ENCODE measurements around the gene CCDC187. TPM values are rescaled to one million over a fixed set of nuclear protein-coding genes. Genes with fewer than 3 reads are reported as not detected.

Gene CCDC187
- polyA plus RNA-seq, 3 donors, result not detected

DNA sequence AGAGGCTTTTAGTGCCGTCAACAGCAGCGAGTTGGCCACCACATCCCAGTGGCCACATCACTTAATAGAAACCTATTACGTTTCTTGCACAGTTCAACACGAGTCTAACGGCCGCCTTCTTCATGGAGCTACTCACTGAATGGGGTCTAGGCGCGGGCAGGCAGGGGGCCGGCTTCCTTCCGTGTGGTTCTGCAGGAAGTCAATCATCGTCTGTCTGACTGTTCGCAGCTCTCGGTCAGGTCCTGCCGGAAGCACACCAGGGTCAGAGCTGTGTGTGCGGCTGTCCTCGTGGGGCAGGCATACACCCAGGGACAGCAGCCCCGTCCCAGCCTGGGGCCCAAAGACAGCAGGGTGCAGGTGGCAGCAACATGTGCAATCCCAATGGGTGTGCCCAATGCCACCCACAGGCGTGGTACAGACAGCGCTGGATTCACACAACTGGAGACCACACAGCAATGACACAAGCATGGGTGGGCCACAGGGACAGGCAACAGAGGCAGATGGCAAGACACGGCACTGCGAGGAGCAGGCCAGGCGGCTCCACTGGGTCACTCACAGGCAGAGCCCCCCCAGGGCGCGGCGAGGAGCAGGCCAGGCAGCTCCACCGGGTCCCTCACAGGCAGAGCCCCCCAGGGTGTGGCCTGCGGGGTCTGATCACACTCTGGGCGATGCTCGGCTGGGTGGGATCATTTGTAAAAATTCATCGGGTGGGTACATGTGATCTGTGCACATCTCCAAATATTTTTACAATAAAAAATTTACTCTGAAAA, 79.8 kb downstream of the CCDC187 start:
- H3K4me2 ChIP-seq (replicated peaks; ENCODE audit: extremely low read depth, low read length, poor library complexity, severe bottlenecking), result no peak overlapping the region
- 96% methylated on average over 26 of the region's 30 CpGs for WGBS (ENCODE audit: insufficient coverage)
- intact Hi-C loops (cut with micrococcal nuclease), result no loop called here
- DNase-seq, result no peak
- H3K4me3 Mint-ChIP-seq, result no peak overlapping the region
- H2AFZ ChIP-seq (ENCODE audit: insufficient read depth, low read depth, low read length, poor library complexity, severe bottlenecking), result no peak overlapping the region
- peaks cover 11% of the 10 kb centered on the region for H3K4me1 Mint-ChIP-seq
- H4K20me1 ChIP-seq (ENCODE audit: insufficient read depth, low read length), result no peaks in the 10 kb centered on the region
- peaks cover 46 to 55% of the 10 kb centered on the region in 2 donors for H3K36me3 Mint-ChIP-seq
- TF ChIP-seq CTCF (IDR thresholded peaks at IDR 0.05), result no peak
- H3K9me3 Mint-ChIP-seq, result no peaks in the 10 kb centered on the region
- peaks cover 4 to 5% of the 10 kb centered on the region in 2 donors for H3K4me1 ChIP-seq (ENCODE audit: control insufficient read depth in 1 of 2, insufficient read depth in 2 of 2, low read length in 2 of 2)
- peaks cover 0 to 2% (median 0%) of the 10 kb centered on the region in 3 donors for H3K27me3 Mint-ChIP-seq (ENCODE audit: low read depth in 3 of 3)
- peak overlapping the region in 4 of 7 donors; percentile 46 to 65 (median 53) for H3K27ac Mint-ChIP-seq
- no peak overlapping the region for H3K4me3 ChIP-seq (replicated peaks in 1 of 3; ENCODE audit: low read depth in 2 of 3, low read length in 3 of 3)
- H3K36me3 ChIP-seq (replicated peaks in 1 of 2; ENCODE audit: control insufficient read depth in 1 of 2, insufficient read depth in 2 of 2, low read length in 2 of 2), result peaks cover 9 to 37% of the 10 kb centered on the region in 2 donors
- H3K9me3 ChIP-seq (replicated peaks in 1 of 2; ENCODE audit: control insufficient read depth in 1 of 2, insufficient read depth in 1 of 2, low read length in 2 of 2), result no peaks in the 10 kb centered on the region
- H3K27me3 ChIP-seq (ENCODE audit: control insufficient read depth in 2 of 2, insufficient read depth in 2 of 2, low read length in 2 of 2), result no peaks in the 10 kb centered on the region
- H3K27ac ChIP-seq (ENCODE audit: low read depth in 1 of 2, low read length in 2 of 2), result no peak overlapping the region
- H3K9ac ChIP-seq (ENCODE audit: insufficient read depth, low read length, poor library complexity, severe bottlenecking), result no peak overlapping the region
- no peaks in the 10 kb centered on the region for H3K79me2 ChIP-seq (ENCODE audit: insufficient read depth, low read length)

- TF ChIP-seq CTCF (IDR thresholded peaks at IDR 0.05), result no peak
- Histone ChIP-seq H3K4me3 (replicated peaks in 1 of 3; ENCODE audit: low read depth in 2 of 3, low read length in 3 of 3) (no peak overlapping the region), H3K79me2 (ENCODE audit: insufficient read depth, low read length) (no peaks in the 10 kb centered on the region), H3K9me3 (replicated peaks in 1 of 2; ENCODE audit: control insufficient read depth in 1 of 2, insufficient read depth in 1 of 2, low read length in 2 of 2) (no peaks in the 10 kb centered on the region), H3K4me2 (replicated peaks; ENCODE audit: extremely low read depth, low read length, poor library complexity, severe bottlenecking) (no peak overlapping the region), H2AFZ (ENCODE audit: insufficient read depth, low read depth, low read length, poor library complexity, severe bottlenecking) (no peak overlapping the region), H3K27ac (ENCODE audit: low read depth in 1 of 2, low read length in 2 of 2) (no peak overlapping the region), H3K4me1 (ENCODE audit: control insufficient read depth in 1 of 2, insufficient read depth in 2 of 2, low read length in 2 of 2) (peaks cover 4 to 5% of the 10 kb centered on the region in 2 donors), H3K27me3 (ENCODE audit: control insufficient read depth in 2 of 2, insufficient read depth in 2 of 2, low read length in 2 of 2) (no peaks in the 10 kb centered on the region), H3K9ac (ENCODE audit: insufficient read depth, low read length, poor library complexity, severe bottlenecking) (no peak overlapping the region), H4K20me1 (ENCODE audit: insufficient read depth, low read length) (no peaks in the 10 kb centered on the region), H3K36me3 (replicated peaks in 1 of 2; ENCODE audit: control insufficient read depth in 1 of 2, insufficient read depth in 2 of 2, low read length in 2 of 2) (peaks cover 14 to 49% of the 10 kb centered on the region in 2 donors)
- H3K36me3 Mint-ChIP-seq, result peaks cover 52 to 65% of the 10 kb centered on the region in 2 donors
- peaks cover 5% of the 10 kb centered on the region for H3K4me1 Mint-ChIP-seq
- peaks cover 0 to 2% (median 0%) of the 10 kb centered on the region in 3 donors for H3K27me3 Mint-ChIP-seq (ENCODE audit: low read depth in 3 of 3)
- no peaks in the 10 kb centered on the region for H3K9me3 Mint-ChIP-seq
- 97% methylated on average over 13 of the region's 13 CpGs for WGBS (ENCODE audit: insufficient coverage)
- DNase-seq, result no peak
- H3K27ac Mint-ChIP-seq, result no peak overlapping the region
- H3K4me3 Mint-ChIP-seq, result no peak overlapping the region
- intact Hi-C loops (cut with micrococcal nuclease), result no loop called here
Measured at GRCh38 chr9:136222906-136223285, 81.0 kb downstream of the CCDC187 start.
